ENCODE results near the gene PHF13. TPM values are rescaled to one million over a fixed set of nuclear protein-coding genes. Genes with fewer than 3 reads are reported as not detected.

PHF13 gene
- total RNA-seq, 2 donors from 2014 or later: 13.8 to 79.2 TPM

DNA sequence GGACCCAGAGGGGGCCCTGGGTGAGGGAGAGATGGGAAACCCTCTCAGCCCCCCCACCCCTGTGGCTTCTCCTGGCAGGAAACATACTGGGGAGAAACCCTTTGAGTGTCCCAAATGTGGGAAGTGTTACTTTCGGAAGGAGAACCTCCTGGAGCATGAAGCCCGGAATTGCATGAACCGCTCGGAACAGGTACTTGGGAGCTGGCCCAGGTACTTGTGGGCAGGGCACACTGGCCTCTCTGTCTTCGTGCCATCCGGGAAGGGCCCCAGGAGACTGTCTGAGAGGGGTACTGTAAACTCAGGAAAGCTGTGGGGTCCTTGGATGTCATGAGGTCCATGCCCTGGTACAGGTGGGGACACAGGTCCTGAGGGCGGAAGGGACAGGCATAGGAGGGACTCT, 27.7 kb upstream of the PHF13 start:
- no peaks in the 10 kb centered on the region for H3K9me3 ChIP-seq
- peaks cover 21% of the 10 kb centered on the region for H3K4me1 ChIP-seq (replicated peaks)
- no peak overlapping the region for H3K27ac ChIP-seq
- intact Hi-C loops (cut with DNase I): loop anchor here (5.0 kb wide), 1 partner anchor 41 kb away; no protein-coding TSS in a partner anchor
- 76% methylated on average over 7 of the region's 7 CpGs for WGBS
- no peak for TF ChIP-seq POLR2A (IDR thresholded peaks at IDR 0.05)
- TF ChIP-seq, protein P1, sequence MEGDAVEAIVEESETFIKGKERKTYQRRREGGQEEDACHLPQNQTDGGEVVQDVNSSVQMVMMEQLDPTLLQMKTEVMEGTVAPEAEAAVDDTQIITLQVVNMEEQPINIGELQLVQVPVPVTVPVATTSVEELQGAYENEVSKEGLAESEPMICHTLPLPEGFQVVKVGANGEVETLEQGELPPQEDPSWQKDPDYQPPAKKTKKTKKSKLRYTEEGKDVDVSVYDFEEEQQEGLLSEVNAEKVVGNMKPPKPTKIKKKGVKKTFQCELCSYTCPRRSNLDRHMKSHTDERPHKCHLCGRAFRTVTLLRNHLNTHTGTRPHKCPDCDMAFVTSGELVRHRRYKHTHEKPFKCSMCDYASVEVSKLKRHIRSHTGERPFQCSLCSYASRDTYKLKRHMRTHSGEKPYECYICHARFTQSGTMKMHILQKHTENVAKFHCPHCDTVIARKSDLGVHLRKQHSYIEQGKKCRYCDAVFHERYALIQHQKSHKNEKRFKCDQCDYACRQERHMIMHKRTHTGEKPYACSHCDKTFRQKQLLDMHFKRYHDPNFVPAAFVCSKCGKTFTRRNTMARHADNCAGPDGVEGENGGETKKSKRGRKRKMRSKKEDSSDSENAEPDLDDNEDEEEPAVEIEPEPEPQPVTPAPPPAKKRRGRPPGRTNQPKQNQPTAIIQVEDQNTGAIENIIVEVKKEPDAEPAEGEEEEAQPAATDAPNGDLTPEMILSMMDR (IDR thresholded peaks at IDR 0.05): no peak
- no peak for TF ChIP-seq POLR2AphosphoS5 (IDR thresholded peaks at IDR 0.05)
- no peaks in the 10 kb centered on the region for H3K27me3 ChIP-seq (replicated peaks; ENCODE audit: insufficient read depth)
- H3K4me3 ChIP-seq: no peak overlapping the region
- peaks cover 4 to 5% of the 10 kb centered on the region in 2 donors for H3K36me3 ChIP-seq
- no peak for DNase-seq (ENCODE audit: low spot score)

DNA sequence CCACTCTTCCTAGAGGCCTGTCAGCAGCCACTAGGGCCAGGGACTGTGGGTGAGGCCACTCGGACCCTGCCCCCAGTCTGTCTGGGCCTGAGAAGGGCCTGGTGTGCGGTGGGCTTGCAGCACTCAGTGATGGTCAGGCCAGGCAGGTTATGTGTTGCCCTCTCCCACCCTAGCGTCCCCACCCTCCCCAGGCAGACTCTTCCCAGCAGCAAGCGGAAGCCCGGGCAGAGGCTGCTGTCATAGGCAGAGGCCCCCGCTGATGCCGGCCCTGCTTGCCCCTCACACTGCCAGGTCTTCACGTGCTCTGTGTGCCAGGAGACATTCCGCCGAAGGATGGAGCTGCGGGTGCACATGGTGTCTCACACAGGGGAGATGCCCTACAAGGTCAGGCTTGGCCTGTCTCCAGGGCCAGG, 27.1 kb upstream of the PHF13 start:
- Histone ChIP-seq H3K9me3 (no peaks in the 10 kb centered on the region), H3K4me1 (replicated peaks) (peaks cover 18% of the 10 kb centered on the region), H3K4me3 (no peak overlapping the region), H3K27ac (no peak overlapping the region), H3K27me3 (replicated peaks; ENCODE audit: insufficient read depth) (no peaks in the 10 kb centered on the region), H3K36me3 (peaks cover 4 to 5% of the 10 kb centered on the region in 2 donors)
- no peak for DNase-seq (ENCODE audit: low spot score)
- TF ChIP-seq, protein P1 (IDR thresholded peaks at IDR 0.05): no peak
- no peak for TF ChIP-seq POLR2A (IDR thresholded peaks at IDR 0.05)
- TF ChIP-seq POLR2AphosphoS5 (IDR thresholded peaks at IDR 0.05): no peak
- intact Hi-C loops (cut with DNase I): loop anchor here (5.0 kb wide), 1 partner anchor 41 kb away; no protein-coding TSS in a partner anchor
- 75% methylated on average over 11 of the region's 11 CpGs for WGBS

DNA sequence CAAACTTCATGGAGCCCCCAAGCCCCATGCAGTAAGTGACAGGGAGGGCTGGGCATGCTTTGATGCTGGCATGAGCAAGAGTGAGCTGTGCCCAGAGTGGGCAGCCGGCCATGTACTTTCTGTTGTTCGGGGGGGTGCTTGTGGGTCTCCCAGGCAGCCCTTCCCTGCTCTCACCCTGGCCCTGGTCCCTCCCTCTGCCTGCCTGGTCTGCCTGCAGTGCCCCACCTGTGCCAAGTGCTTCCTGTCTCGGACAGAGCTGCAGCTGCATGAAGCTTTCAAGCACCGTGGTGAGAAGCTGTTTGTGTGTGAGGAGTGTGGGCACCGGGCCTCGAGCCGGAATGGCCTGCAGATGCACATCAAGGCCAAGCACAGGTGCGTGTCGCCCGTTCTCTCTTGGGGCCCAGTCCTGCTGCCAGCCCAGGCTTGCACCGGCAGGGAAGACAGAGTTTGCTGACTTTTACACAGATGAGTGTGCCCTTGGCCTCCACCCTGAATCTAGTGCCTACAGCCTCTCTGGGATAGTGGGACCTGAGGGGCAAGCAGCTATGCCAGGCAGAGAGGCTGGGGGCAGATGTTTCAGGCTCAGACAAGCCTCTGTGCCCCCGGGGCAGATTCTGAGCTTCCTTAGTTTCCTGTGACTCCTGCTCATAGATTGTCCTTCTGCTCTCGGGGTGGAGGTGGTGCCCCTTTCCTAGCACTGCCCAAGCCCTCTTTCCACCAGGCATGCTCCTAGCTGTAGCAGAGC, 26.1 kb upstream of the PHF13 start:
- H3K36me3 ChIP-seq: peaks cover 4 to 6% of the 10 kb centered on the region in 2 donors
- no peaks in the 10 kb centered on the region for H3K27me3 ChIP-seq (replicated peaks; ENCODE audit: insufficient read depth)
- H3K27ac ChIP-seq: peak overlapping the region; percentile 17 to 30
- DNase-seq (ENCODE audit: low spot score): peak; percentile 67
- peaks cover 13% of the 10 kb centered on the region for H3K4me1 ChIP-seq (replicated peaks)
- TF ChIP-seq POLR2A (IDR thresholded peaks at IDR 0.05) (peak; percentile 13), POLR2AphosphoS5 (IDR thresholded peaks at IDR 0.05) (peak; percentile 65)
- TF ChIP-seq, protein P1 (IDR thresholded peaks at IDR 0.05): no peak
- H3K4me3 ChIP-seq: no peak overlapping the region
- 34% methylated on average over 13 of the region's 13 CpGs for WGBS
- no peaks in the 10 kb centered on the region for H3K9me3 ChIP-seq
- intact Hi-C loops (cut with DNase I): loop anchor here (5.0 kb wide), 1 partner anchor 40 kb away; no protein-coding TSS in a partner anchor

DNA sequence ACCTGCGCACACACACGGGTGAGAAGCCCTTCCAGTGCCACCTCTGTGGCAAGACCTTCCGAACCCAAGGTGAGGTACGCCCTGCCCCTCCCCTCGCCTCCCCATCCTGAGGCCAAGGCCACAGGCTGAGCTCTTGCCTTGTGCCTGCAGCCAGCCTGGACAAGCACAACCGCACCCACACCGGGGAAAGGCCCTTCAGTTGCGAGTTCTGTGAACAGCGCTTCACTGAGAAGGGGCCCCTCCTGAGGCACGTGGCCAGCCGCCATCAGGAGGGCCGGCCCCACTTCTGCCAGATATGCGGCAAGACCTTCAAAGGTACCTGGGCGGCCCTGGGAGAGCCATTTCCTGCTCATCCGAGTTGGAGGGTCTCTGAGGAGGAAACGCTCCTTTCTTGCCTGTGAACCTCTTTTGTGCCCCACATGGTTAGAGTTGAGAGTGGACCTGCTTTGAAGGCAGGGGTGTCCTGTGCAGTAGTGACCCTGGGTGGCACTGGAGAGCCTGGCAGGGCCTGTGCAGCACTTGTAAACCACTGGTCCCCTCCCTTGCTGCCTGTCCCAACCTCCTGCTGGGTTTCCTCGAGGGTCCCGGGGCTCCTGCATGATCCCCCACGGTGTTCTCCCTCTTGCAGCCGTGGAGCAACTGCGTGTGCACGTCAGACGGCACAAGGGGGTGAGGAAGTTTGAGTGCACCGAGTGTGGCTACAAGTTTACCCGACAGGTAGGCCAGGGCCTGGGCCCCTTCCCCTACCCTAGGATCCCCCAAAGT, 25.2 kb upstream of the PHF13 start:
- peaks cover 13% of the 10 kb centered on the region for H3K4me1 ChIP-seq (replicated peaks)
- DNase-seq (ENCODE audit: low spot score): no peak
- 63% methylated on average over 25 of the region's 25 CpGs for WGBS
- H3K27me3 ChIP-seq (replicated peaks; ENCODE audit: insufficient read depth): no peaks in the 10 kb centered on the region
- H3K9me3 ChIP-seq: no peaks in the 10 kb centered on the region
- H3K4me3 ChIP-seq: no peak overlapping the region
- intact Hi-C loops (cut with DNase I): loop anchor here (5.0 kb wide), 1 partner anchor 39 kb away; no protein-coding TSS in a partner anchor
- TF ChIP-seq, protein P1 (IDR thresholded peaks at IDR 0.05): no peak
- no peak for TF ChIP-seq POLR2A (IDR thresholded peaks at IDR 0.05)
- no peak for TF ChIP-seq POLR2AphosphoS5 (IDR thresholded peaks at IDR 0.05)
- H3K36me3 ChIP-seq: peaks cover 6 to 15% of the 10 kb centered on the region in 2 donors
- H3K27ac ChIP-seq: peak overlapping the region; percentile 17 to 30

Measured in prostate gland (tissue), 2 donors.